H9 (cell line): Measurements from ENCODE around the gene SELENOM. TPM values are rescaled to one million over a fixed set of nuclear protein-coding genes. Genes with fewer than 3 reads are reported as not detected.

Experiments
- DNase-seq: peaks from one replicate; pipeline ENCODE4 v3.0.0-alpha.2; 2017
- H2AFZ ChIP-seq: one replicate; pipeline ENCODE4 v1.6.1; 2013; ENCODE audit warnings: mild to moderate bottlenecking, low read length, control low read depth, moderate library complexity
- H2AK5ac ChIP-seq: 2 replicates; pipeline ENCODE4 v1.6.1; 2013; ENCODE audit warnings: low read length, control low read depth, mixed read lengths; ENCODE audit not compliant: insufficient read length
- H2BK120ac ChIP-seq: one replicate; pipeline ENCODE4 v1.6.1; 2013; ENCODE audit warnings: low read depth, mild to moderate bottlenecking, low read length, control low read depth, inconsistent platforms; ENCODE audit not compliant: poor library complexity, severe bottlenecking
- H2BK12ac ChIP-seq: 2 replicates; pipeline ENCODE4 v1.6.1; 2013; ENCODE audit warnings: low read length, control low read depth, mixed read lengths, low read depth; ENCODE audit not compliant: insufficient read length
- H2BK15ac ChIP-seq: 2 replicates; pipeline ENCODE4 v1.6.1; 2013; ENCODE audit warnings: low read depth, low read length, control low read depth
- H2BK20ac ChIP-seq: one replicate; pipeline ENCODE4 v1.6.1; 2013; ENCODE audit warnings: low read depth, mild to moderate bottlenecking, low read length, control low read depth, inconsistent platforms; ENCODE audit not compliant: poor library complexity, severe bottlenecking
- H2BK5ac ChIP-seq: 2 replicates; pipeline ENCODE4 v1.6.1; 2013; ENCODE audit warnings: low read length, control low read depth, mixed read lengths; ENCODE audit not compliant: insufficient read length
- H3K14ac ChIP-seq: 2 replicates; pipeline ENCODE4 v1.6.1; 2013; ENCODE audit warnings: low read length, control low read depth; ENCODE audit not compliant: insufficient read depth
- H3K18ac ChIP-seq: 2 replicates; pipeline ENCODE4 v1.6.1; 2013; ENCODE audit warnings: low read depth, mild to moderate bottlenecking, mixed read lengths, low read length, control low read depth; ENCODE audit not compliant: insufficient read length
- H3K23ac ChIP-seq: 2 replicates; pipeline ENCODE4 v1.6.1; 2013; ENCODE audit warnings: low read length, control low read depth, mixed read lengths, low read depth; ENCODE audit not compliant: insufficient read length
- H3K23me2 ChIP-seq: 2 replicates; pipeline ENCODE4 v1.6.1; 2013; ENCODE audit warnings: low read depth, mild to moderate bottlenecking, mixed read lengths, low read length, control low read depth; ENCODE audit not compliant: insufficient read length, poor library complexity, severe bottlenecking
- H3K27ac ChIP-seq: 2 replicates; pipeline ENCODE4 v1.5.1; 2013; ENCODE audit warnings: low read length, control low read depth, mixed read lengths, low read depth; ENCODE audit not compliant: insufficient read length
- H3K27me3 ChIP-seq: 2 replicates; pipeline ENCODE4 v1.6.1; 2013; ENCODE audit warnings: low read length, control low read depth, inconsistent platforms; ENCODE audit not compliant: insufficient read depth
- H3K4ac ChIP-seq: 2 replicates; pipeline ENCODE4 v1.6.1; 2013; ENCODE audit warnings: low read depth, mild to moderate bottlenecking, control low read depth, inconsistent platforms, low read length, moderate library complexity
- H3K4me1 ChIP-seq: 2 replicates; pipeline ENCODE4 v1.6.1; 2013; ENCODE audit warnings: low read length, control low read depth, inconsistent platforms; ENCODE audit not compliant: insufficient read depth
- H3K4me2 ChIP-seq: 2 replicates; pipeline ENCODE4 v1.6.1; 2013; ENCODE audit warnings: low read length, control low read depth, mixed read lengths; ENCODE audit not compliant: insufficient read length, insufficient read depth
- H3K56ac ChIP-seq: 2 replicates; pipeline ENCODE4 v1.6.1; 2013; ENCODE audit warnings: low read depth, mild to moderate bottlenecking, mixed read lengths, low read length, control low read depth; ENCODE audit not compliant: insufficient read length
- H3K79me1 ChIP-seq: 2 replicates; pipeline ENCODE4 v1.6.1; 2013; ENCODE audit warnings: low read depth, mild to moderate bottlenecking, moderate library complexity, low read length, control low read depth, inconsistent platforms; ENCODE audit not compliant: insufficient read depth, poor library complexity, severe bottlenecking
- H3K79me2 ChIP-seq: 2 replicates; pipeline ENCODE4 v1.6.1; 2013; ENCODE audit warnings: low read length, control low read depth, inconsistent platforms; ENCODE audit not compliant: insufficient read depth
- H3K9ac ChIP-seq: 2 replicates; pipeline ENCODE4 v1.6.1; 2013; ENCODE audit warnings: low read length, control low read depth, mixed read lengths; ENCODE audit not compliant: insufficient read length; ENCODE audit errors: extremely low read depth
- H3K9me3 ChIP-seq: one replicate; pipeline ENCODE4 v1.6.1; 2013; ENCODE audit warnings: low read depth, low read length, inconsistent platforms; ENCODE audit not compliant: control insufficient read depth
- H3T11ph ChIP-seq: one replicate; pipeline ENCODE4 v1.6.1; 2013; ENCODE audit warnings: mild to moderate bottlenecking, low read length, control low read depth, inconsistent platforms
- H4K20me1 ChIP-seq: one replicate; pipeline ENCODE4 v1.6.1; 2013; ENCODE audit not compliant: control insufficient read depth, insufficient read length, insufficient read depth
- H4K5ac ChIP-seq: 2 replicates; pipeline ENCODE4 v1.6.1; 2013; ENCODE audit warnings: low read depth, mild to moderate bottlenecking, mixed read lengths, low read length, control low read depth; ENCODE audit not compliant: insufficient read length
- H4K8ac ChIP-seq: replicated peaks from 2 replicates; pipeline ENCODE4 v1.6.1; 2013; ENCODE audit warnings: low read length, control low read depth, mixed read lengths, low read depth; ENCODE audit not compliant: insufficient read length
- H4K91ac ChIP-seq: 2 replicates; pipeline ENCODE4 v1.6.1; 2013; ENCODE audit warnings: low read depth, mild to moderate bottlenecking, moderate library complexity, mixed read lengths, low read length, control low read depth; ENCODE audit not compliant: insufficient read length
- H3K27ac Mint-ChIP-seq, 3 experiments: 2 replicates in 2 of 3; 3 replicates in 1 of 3; pipeline ENCODE4 v1.8.0; 2020 to 2021; ENCODE audit warnings: mixed read lengths in 3 of 3, mild to moderate bottlenecking in 1 of 3, moderate library complexity in 1 of 3
- H3K27me3 Mint-ChIP-seq: 2 replicates; pipeline ENCODE4 v1.8.0; 2021; ENCODE audit warnings: low read depth, mild to moderate bottlenecking, moderate library complexity, mixed read lengths
- H3K36me3 Mint-ChIP-seq, 3 experiments: 2 replicates in 2 of 3; 3 replicates in 1 of 3; pipeline ENCODE4 v1.8.0; 2020 to 2021; ENCODE audit warnings: low read depth in 3 of 3, mixed read lengths in 3 of 3; ENCODE audit not compliant: insufficient read depth in 1 of 3
- H3K4me1 Mint-ChIP-seq, 2 experiments: 2 replicates each; pipeline ENCODE4 v1.8.0; 2020; ENCODE audit warnings: mixed read lengths in 2 of 2
- H3K4me3 Mint-ChIP-seq, 2 experiments: 2 replicates in 1 of 2; 3 replicates in 1 of 2; pipeline ENCODE4 v1.8.0; 2020 to 2021; ENCODE audit warnings: mild to moderate bottlenecking in 2 of 2, mixed read lengths in 2 of 2, moderate library complexity in 1 of 2
- H3K9me3 Mint-ChIP-seq, 2 experiments: 2 replicates in 1 of 2; 3 replicates in 1 of 2; pipeline ENCODE4 v1.8.0; 2020; ENCODE audit warnings: mild to moderate bottlenecking in 2 of 2, mixed read lengths in 2 of 2, moderate library complexity in 1 of 2
- CTCF ChIP-seq: fragments of 200-600 bp; sonication (generic); conservative IDR thresholded peaks from 3 replicates; pipeline ENCODE4 v1.8.0; 2021; ENCODE audit warnings: antibody characterized with exemption, mild to moderate bottlenecking
- WGBS: extraction: QIAGEN DNeasy Blood & Tissue Kit; methylation state at CpG from one replicate; pipeline ENCODE4 v1.1.7; 2013; ENCODE audit warnings: missing lambda C conversion rate, low lambda C conversion rate, mixed read lengths; ENCODE audit not compliant: insufficient read length; ENCODE audit errors: extremely low coverage; 5-methylcytosine and 5-hydroxymethylcytosine counted together
- total RNA-seq: library from RNA; stranded (reverse); gene quantifications from 2 replicates; pipeline ENCODE4 v1.2.1, GENCODE V29; 2021

The SELENOM gene
- total RNA-seq, 1 experiment from 2014 or later = 18.6 TPM

GRCh38 chr22:31124290-31124689, 16.9 kb upstream of the SELENOM start:
- H3K27ac Mint-ChIP-seq = no peak overlapping the region
- no peak overlapping the region for H2AFZ ChIP-seq
- H3K4me1 Mint-ChIP-seq = peaks cover 26 to 48% of the 10 kb centered on the region in 2 experiments

More at GRCh38 chr22:31124290-31124689, 16.9 kb upstream of the SELENOM start:
- H2BK15ac ChIP-seq = no peak overlapping the region
- H3K27ac ChIP-seq = no peak overlapping the region
- WGBS = no CpG with 5 or more reads among the region's 3 CpGs
- H4K20me1 ChIP-seq = no peaks in the 10 kb centered on the region
- no peak overlapping the region for H2BK120ac ChIP-seq
- H3T11ph ChIP-seq = no peak overlapping the region
- Mint-ChIP-seq H3K36me3 (no peaks in the 10 kb centered on the region), H3K9me3 (no peaks in the 10 kb centered on the region), H3K27me3 (peaks cover 6% of the 10 kb centered on the region), H3K4me3 (no peak overlapping the region)
- no peak for TF ChIP-seq CTCF
- H3K4me2 ChIP-seq = no peak overlapping the region
- no peak overlapping the region for H3K4ac ChIP-seq
- no peak overlapping the region for H2AK5ac ChIP-seq
- H3K79me1 ChIP-seq = no peaks in the 10 kb centered on the region
- no peak overlapping the region for H4K8ac ChIP-seq
- no peak overlapping the region for H3K14ac ChIP-seq
- DNase-seq = no peak
- H3K79me2 ChIP-seq = no peaks in the 10 kb centered on the region
- H3K23ac ChIP-seq = no peak overlapping the region
- no peaks in the 10 kb centered on the region for H3K27me3 ChIP-seq
- peaks cover 5% of the 10 kb centered on the region; the same call in 1 of the 2 replicates for H3K4me1 ChIP-seq
- no peak overlapping the region for H2BK5ac ChIP-seq
- H4K91ac ChIP-seq = no peak overlapping the region
- no peak overlapping the region for H2BK12ac ChIP-seq
- H3K18ac ChIP-seq = no peak overlapping the region
- H3K9me3 ChIP-seq = no peaks in the 10 kb centered on the region
- H2BK20ac ChIP-seq = no peak overlapping the region
- H3K23me2 ChIP-seq = no peaks in the 10 kb centered on the region
- no peak overlapping the region for H4K5ac ChIP-seq
- no peak overlapping the region for H3K9ac ChIP-seq
- H3K56ac ChIP-seq = no peak overlapping the region
